DMS153 treated with DMSO at 0.1 percent for 48 hours (cell line): ENCODE data around the gene LMNA.
A peak's percentile ranks its signal among the peaks of the same experiment; 100 is the strongest.

ENCODE experiments used
- DNase-seq: peaks from one replicate; lab custom pipeline; 2025; ENCODE audit not compliant: unreplicated experiment; lab: John Stamatoyannopoulos, UW

The LMNA gene

GRCh38 chr1:156138458-156138867 is 24.0 kb downstream of the LMNA start:
- DNase-seq: no peak

DNA sequence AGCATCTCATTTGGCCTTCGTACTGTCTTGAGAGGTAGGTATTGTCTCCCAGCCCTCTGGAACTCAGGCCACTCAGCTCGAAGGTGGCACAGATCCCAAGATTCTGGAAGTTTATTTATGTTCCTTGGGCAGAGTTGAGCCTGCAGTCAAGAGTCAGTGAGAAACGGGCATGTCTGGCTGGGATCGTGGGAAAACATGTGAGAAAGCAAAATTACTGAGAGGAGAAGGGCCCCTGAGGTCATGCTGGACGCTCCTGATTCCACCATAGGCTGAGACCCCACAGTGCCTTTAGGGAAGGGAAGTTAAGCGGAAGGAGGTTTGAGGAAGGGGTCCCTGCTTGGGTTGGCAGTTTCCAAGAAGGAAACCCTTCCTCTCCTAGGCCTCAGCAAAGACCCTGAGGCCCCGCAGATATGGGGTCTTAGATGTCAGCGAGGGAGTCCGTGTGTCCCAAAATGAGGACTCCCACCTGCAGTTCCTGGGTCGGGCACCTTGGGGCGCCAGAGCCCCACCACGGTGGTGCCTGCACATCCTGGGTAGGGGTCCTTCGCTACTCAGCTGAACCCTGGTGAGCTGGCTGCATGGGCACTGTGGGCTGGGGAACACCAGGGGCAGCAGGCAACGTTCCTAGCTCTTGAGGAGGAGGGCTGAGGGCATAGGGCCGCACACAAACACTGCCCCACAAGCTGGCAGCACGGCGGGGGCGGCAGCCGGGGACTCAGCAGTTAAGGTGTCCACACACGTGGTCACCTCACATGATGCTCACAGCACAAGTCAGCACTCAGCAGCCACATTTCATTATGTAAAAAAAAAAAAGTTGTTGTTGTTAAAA is 26.6 kb downstream of the LMNA start:
- DNase-seq: no peak

GRCh38 chr1:156143765-156144489 is 29.4 kb downstream of the LMNA start:
- no peak for DNase-seq

GRCh38 chr1:156144742-156145141 is 30.2 kb downstream of the LMNA start:
- no peak for DNase-seq

DNA sequence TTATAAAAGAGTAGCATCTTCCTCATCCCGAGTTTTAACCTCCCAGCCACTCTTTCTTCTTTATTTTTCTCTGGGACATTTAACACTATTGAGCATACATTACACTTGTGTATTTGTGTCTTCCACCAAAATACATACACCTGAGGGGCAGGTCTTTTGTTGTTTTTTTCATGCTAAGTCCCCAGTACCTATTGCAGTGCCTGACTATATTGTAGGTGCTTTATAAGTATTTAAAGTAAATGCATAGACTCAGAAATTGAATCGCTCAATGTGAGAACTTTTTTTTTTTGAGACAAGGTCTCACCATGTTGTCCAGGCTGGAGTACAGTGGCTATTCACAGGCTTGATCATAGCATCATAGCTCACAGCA is 31.1 kb downstream of the LMNA start:
- no peak for DNase-seq

- DNase-seq: peak; percentile 97
Measured at GRCh38 chr1:156146020-156146768, 31.7 kb downstream of the LMNA start.

DNA sequence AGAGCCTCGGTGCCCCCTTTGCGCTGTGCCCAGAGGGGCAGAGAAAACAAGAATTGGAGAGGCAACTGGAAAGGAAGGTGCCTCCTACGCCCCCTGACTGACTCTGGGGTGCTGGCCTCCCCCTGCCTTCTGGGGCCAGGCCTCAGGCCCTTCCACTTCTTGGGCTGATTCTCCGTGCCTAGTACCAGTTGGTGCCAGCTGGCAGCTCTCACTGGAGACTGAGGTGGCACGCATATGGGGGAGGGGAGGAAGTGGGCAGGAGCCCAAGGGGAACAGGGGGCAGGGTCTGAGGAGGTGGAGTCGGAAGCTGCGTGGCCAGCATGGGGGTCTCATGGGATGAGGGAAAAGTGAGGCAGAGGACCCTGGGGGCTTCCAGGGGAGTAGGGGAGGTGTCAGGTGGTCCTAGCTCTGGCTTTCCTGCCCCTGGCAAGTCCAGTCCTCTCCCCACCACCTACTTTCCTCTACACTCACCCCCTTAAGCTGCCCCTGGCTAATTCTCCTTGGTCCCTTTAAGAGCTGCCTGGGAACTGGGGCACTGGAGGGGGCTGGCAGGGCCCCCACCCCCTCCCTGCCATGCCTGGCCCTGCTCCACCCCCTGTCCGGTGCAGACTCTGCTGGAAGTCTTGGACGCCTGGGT is 32.4 kb downstream of the LMNA start:
- no peak for DNase-seq

- DNase-seq: no peak
Measured at GRCh38 chr1:156148216-156148615, 33.7 kb downstream of the LMNA start.

GRCh38 chr1:156149374-156150332 is 35.1 kb downstream of the LMNA start:
- DNase-seq: no peak

DNA sequence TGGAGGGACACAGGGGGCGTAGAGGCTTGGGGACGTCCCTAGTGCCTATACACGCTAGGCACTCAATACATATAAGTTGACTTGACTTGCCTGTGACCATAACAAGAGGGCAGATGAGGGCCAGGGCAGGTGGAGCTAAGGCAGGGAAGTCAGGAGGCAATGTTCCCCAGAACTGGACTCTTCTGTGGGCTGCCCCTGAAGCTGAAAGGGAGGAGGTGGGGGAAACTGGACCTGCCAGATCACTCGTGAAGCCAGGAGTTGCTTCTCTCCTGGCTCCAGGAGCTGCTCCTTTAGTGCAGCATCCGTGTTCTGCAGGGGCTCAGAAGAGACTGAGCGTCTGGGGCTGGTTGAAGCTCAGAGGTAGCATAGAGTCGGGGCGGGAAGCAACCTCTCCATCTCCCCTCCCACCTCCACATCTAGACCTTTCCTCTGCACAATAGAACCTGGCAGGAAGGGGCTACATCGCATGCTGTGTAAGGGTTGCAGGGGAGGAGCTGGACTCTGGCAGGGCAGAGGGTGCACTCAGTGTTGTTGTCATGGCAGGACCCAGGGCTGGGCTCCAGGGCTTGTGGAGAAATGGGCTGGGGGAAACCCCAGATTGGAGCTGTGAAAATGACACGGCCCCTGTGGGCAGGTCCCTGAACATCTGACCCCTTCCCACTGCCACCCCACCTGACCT is 36.0 kb downstream of the LMNA start:
- DNase-seq: no peak

GRCh38 chr1:156151093-156151688 is 36.7 kb downstream of the LMNA start:
- DNase-seq: no peak

DNA sequence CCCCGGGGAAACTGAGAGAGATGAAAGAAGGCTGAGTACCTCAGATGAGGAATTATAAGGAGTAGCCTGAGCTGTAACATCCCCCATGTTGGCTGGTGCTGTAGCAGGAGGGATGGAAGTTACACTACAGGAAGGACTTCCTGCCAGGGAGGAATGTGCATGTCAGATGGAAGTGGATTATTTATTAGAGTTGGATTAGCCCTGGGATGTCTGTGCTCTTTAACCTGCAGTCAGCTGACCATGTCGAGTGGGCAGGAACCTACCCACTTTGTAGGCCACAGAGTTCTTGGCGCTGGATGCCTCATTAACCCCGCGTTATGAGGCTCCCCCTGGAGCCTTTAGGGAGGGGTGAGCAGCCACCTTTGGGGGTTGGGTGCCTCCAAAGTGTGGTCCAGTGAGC is 38.1 kb downstream of the LMNA start:
- no peak for DNase-seq

- no peak for DNase-seq
Measured at GRCh38 chr1:156153362-156153761, 38.9 kb downstream of the LMNA start, which contains the start of gene SEMA4A. Gene SEMA4A (plus strand): TSS chr1:156153585. CDS start chr1:156154579, 994 bp downstream.

- DNase-seq: no peak
Measured at GRCh38 chr1:156154317-156154749, 39.8 kb downstream of the LMNA start.

DNA sequence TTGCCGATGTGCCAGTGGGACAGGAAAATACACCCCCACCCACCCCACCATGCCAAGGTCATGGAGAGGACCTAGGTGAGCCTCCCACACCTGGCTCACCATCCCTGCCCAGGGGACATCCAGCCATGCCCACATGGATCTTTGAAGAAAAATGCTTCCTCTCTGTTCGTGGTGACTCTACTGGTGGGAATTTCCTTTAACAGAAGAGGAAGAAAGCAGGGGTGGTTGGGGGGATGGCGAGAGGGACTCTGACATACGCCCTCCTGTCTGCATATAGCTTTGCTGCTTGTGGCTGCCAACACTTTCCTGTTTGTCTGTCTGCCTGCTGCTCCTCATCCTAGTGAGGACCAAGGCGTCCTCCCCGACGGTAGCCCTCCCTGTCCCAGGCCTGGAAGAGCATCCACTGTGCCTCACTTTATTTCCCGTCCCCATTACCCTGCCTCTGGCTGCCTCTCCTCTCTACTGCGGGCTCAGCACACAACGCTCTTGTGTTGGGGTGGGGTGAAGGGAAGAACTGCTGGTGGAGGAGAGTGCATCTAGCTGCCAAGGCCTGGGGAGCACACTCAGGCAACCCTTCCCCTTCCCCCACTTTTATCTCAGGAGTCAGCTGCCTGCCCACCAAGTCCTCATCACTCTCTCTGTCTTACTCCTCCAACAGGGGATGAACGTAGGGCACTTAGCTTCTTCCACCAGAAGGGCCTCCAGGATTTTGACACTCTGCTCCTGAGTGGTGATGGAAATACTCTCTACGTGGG is 41.4 kb downstream of the LMNA start:
- no peak for DNase-seq

DNA sequence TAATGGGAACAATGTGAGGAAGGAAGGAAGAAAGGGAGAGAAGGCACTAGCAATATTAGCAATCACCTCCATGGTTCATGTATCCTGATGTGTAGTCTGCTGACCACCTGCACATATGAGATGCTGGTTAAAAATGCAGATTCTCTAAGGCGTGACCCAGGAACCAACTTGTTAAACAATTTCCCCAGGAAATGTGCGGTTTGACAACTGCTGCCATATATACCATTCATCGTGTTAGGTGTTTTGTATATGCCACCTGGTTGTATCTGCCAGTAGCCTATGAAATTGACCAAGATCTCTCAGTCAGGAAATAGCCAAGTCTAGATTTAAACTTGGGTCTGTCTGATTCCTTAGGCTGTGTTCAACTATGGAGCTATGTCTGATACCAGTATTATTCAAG is 43.0 kb downstream of the LMNA start:
- no peak for DNase-seq

DNA sequence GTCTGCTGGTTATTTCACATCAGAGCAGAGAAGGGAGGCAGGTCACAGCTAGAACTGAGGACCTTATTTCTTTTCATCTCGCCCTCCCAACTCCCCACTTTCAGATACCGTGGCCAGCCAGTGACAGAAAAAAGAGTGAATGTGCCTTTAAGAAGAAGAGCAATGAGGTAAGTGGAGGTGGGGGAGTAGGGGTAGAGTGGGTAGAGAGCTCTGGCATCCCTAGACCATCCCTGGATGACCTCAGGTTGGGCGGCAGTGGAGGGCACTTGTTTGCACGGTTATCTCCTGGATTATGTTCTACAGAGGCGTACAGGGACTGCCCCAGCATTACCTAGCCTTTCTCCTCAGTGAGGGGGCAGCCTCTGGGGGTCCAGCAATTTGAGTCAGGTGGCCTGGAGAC is 43.5 kb downstream of the LMNA start:
- no peak for DNase-seq

GRCh38 chr1:156160000-156160742 is 45.7 kb downstream of the LMNA start:
- DNase-seq: no peak
